ENCODE results near the gene ANKRD13D.

DNA sequence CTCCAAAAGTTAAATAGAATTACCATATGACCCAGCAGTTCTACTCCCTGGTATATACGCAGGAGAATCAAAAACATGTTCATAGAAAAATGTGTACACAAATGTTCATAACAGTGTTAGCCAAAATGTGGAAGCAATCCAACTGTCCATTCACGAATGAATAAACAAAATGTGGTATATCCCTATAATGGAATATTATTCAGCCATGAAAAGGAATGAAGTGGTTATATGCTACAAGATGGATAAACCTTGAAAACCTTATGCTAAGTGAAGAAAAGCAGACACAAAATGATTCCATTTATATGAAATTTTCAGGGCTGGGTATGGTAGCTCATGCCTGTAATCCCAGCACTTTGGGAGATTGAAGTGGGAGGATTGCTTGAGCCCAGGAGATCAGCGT is 48.2 kb downstream of the ANKRD13D start:
- TF ChIP-seq POLR2A (IDR thresholded peaks at IDR 0.05), result no peak
- TF ChIP-seq, protein P1, sequence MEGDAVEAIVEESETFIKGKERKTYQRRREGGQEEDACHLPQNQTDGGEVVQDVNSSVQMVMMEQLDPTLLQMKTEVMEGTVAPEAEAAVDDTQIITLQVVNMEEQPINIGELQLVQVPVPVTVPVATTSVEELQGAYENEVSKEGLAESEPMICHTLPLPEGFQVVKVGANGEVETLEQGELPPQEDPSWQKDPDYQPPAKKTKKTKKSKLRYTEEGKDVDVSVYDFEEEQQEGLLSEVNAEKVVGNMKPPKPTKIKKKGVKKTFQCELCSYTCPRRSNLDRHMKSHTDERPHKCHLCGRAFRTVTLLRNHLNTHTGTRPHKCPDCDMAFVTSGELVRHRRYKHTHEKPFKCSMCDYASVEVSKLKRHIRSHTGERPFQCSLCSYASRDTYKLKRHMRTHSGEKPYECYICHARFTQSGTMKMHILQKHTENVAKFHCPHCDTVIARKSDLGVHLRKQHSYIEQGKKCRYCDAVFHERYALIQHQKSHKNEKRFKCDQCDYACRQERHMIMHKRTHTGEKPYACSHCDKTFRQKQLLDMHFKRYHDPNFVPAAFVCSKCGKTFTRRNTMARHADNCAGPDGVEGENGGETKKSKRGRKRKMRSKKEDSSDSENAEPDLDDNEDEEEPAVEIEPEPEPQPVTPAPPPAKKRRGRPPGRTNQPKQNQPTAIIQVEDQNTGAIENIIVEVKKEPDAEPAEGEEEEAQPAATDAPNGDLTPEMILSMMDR (IDR thresholded peaks at IDR 0.05 in 4 of 5, conservative IDR thresholded peaks at IDR 0.05 in 1 of 5), result no peak

All from gastrocnemius medialis (tissue), 4 donors.